Aorta (tissue), 5 donors: ENCODE measurements around the gene NCKAP5. TPM values are rescaled to one million over a fixed set of nuclear protein-coding genes. Genes with fewer than 3 reads are reported as not detected.

Experiments used
- ATAC-seq: fragments of 200-7000 bp; cut with Tn5 transposase; one replicate; pipeline ENCODE4 v1.9.1; 2022; ENCODE audit warnings: moderate library complexity; ENCODE audit not compliant: low FRiP score
- DNase-seq, 2 donors: peaks; one replicate each; pipeline ENCODE4 v3.0.0-alpha.2; 2020
- H3K27ac ChIP-seq, 2 donors: one replicate each; pipeline ENCODE4 v1.5.1; 2013; ENCODE audit warnings: low read length in 2 of 2, mild to moderate bottlenecking in 2 of 2, moderate library complexity in 2 of 2, control low read depth in 1 of 2, inconsistent platforms in 1 of 2, low read depth in 1 of 2
- H3K27me3 ChIP-seq, 2 donors: one replicate each; pipeline ENCODE4 v1.6.1; 2013; ENCODE audit warnings: control low read depth in 1 of 2, low read length in 1 of 2, mild to moderate bottlenecking in 1 of 2, moderate library complexity in 1 of 2; ENCODE audit not compliant: insufficient read depth in 2 of 2, control insufficient read depth in 1 of 2
- H3K36me3 ChIP-seq, 2 donors: one replicate each; pipeline ENCODE4 v1.6.1; 2013; ENCODE audit warnings: control low read depth in 1 of 2, low read length in 1 of 2, mild to moderate bottlenecking in 1 of 2; ENCODE audit not compliant: insufficient read depth in 2 of 2, control insufficient read depth in 1 of 2
- H3K4me1 ChIP-seq, 2 donors: one replicate each; pipeline ENCODE4 v1.6.1; 2013; ENCODE audit warnings: low read length in 2 of 2, control low read depth in 1 of 2, mild to moderate bottlenecking in 1 of 2, moderate library complexity in 1 of 2; ENCODE audit not compliant: insufficient read depth in 2 of 2, control insufficient read depth in 1 of 2
- H3K4me3 ChIP-seq, 2 donors: one replicate each; pipeline ENCODE4 v1.5.1; 2013; ENCODE audit warnings: low read length in 2 of 2, control low read depth in 1 of 2, mild to moderate bottlenecking in 1 of 2
- H3K9me3 ChIP-seq: one replicate; pipeline ENCODE4 v1.6.1; 2013; ENCODE audit warnings: mild to moderate bottlenecking, low read length; ENCODE audit not compliant: control insufficient read depth
- WGBS, 2 donors: extraction: QIAGEN DNeasy Blood & Tissue Kit; methylation state at CpG; one replicate each; pipeline ENCODE4 v1.1.7; 2013; 5-methylcytosine and 5-hydroxymethylcytosine counted together
- intact Hi-C, 2 donors: fragments of 100-400 bp; cut with DNase I; formaldehyde crosslinking; loops; one replicate each; pipeline versions ENCODE4 v1.14.2 to v1.15.0; 2022
- polyA plus RNA-seq, 2 donors: library from polyadenylated mRNA; stranded (reverse); fragments of 200-250 nt; gene quantifications; one replicate each; pipeline ENCODE4 v1.2.3, GENCODE V29; 2013
- total RNA-seq, 2 donors: library from RNA; stranded (reverse); fragmentation: NEBNext Ultra II Directional; extraction: Animal tissue kit (Norgen Biotek cat#: 25700); gene quantifications; one replicate each; pipeline ENCODE4 v1.2.1, GENCODE V29; 2021
- donor health status: healthy with polysubstance abuse.
- donor health status: Bipolar disorder and iron deficiency.
- donor health status: DM: no; HTN: no; CAD: no.
- donor health status: DM: no; HTN: no; CAD: no.
- donor health status: DM: yes; HTN: yes; CAD: no.

Gene NCKAP5
- total and polyA plus RNA-seq, 4 donors = 0.75 to 7.5 (median 2.4) TPM; not detected in 1

- intact Hi-C loops = no loop called here
- ATAC-seq (no peak), DNase-seq (no peak)
- no peaks in the 10 kb centered on the region for H3K9me3 ChIP-seq
- 85 to 87% methylated on average over 3 of the region's 3 CpGs for WGBS, 2 donors
- H3K27me3 ChIP-seq = no peaks in the 10 kb centered on the region
- no peak overlapping the region for H3K4me3 ChIP-seq
- H3K27ac ChIP-seq = no peak overlapping the region
- no peaks in the 10 kb centered on the region for H3K4me1 ChIP-seq
- H3K36me3 ChIP-seq = no peaks in the 10 kb centered on the region
Observed at GRCh38 chr2:133364636-133365035, 203.6 kb downstream of the NCKAP5 start.

GRCh38 chr2:133363884-133364283 is 204.4 kb downstream of the NCKAP5 start:
- no peak for ATAC-seq
- WGBS, 2 donors = 92 to 93% methylated on average over 1 of the region's 1 CpG
- no peaks in the 10 kb centered on the region for H3K27me3 ChIP-seq

GRCh38 chr2:133362061-133362476 is 206.2 kb downstream of the NCKAP5 start:
- DNase-seq (no peak), ATAC-seq (no peak)
- no peaks in the 10 kb centered on the region for H3K36me3 ChIP-seq
- H3K4me1 ChIP-seq = no peaks in the 10 kb centered on the region
- no peaks in the 10 kb centered on the region for H3K9me3 ChIP-seq
- H3K27me3 ChIP-seq = no peaks in the 10 kb centered on the region
- intact Hi-C loops = no loop called here
- WGBS, 2 donors = 25 to 28% methylated on average over 4 of the region's 4 CpGs
- H3K4me3 ChIP-seq = no peak overlapping the region
- H3K27ac ChIP-seq = no peak overlapping the region

More at GRCh38 chr2:133363884-133364283, 204.4 kb downstream of the NCKAP5 start:
- Histone ChIP-seq H3K36me3 (no peaks in the 10 kb centered on the region), H3K4me1 (no peaks in the 10 kb centered on the region), H3K4me3 (no peak overlapping the region), H3K9me3 (no peaks in the 10 kb centered on the region), H3K27ac (no peak overlapping the region)
- DNase-seq = no peak
- intact Hi-C loops = no loop called here

- no peaks in the 10 kb centered on the region for H3K9me3 ChIP-seq
- no peak overlapping the region for H3K4me3 ChIP-seq
- ATAC-seq = no peak
- intact Hi-C loops = no loop called here
- H3K4me1 ChIP-seq = no peaks in the 10 kb centered on the region
- H3K27me3 ChIP-seq = no peaks in the 10 kb centered on the region
- H3K27ac ChIP-seq = no peak overlapping the region
- no peak for DNase-seq
- H3K36me3 ChIP-seq = no peaks in the 10 kb centered on the region
- 95 to 100% methylated on average over 1 of the region's 1 CpG for WGBS, 2 donors
Observed at GRCh38 chr2:133360882-133361281, 207.4 kb downstream of the NCKAP5 start.

GRCh38 chr2:133360190-133360589 is 208.1 kb downstream of the NCKAP5 start:
- ATAC-seq = no peak
- H3K4me3 ChIP-seq = no peak overlapping the region

GRCh38 chr2:133352719-133353118 is 215.5 kb downstream of the NCKAP5 start:
- Histone ChIP-seq H3K4me1 (no peaks in the 10 kb centered on the region), H3K27ac (no peak overlapping the region), H3K4me3 (no peak overlapping the region), H3K9me3 (no peaks in the 10 kb centered on the region), H3K27me3 (peaks cover 0 to 3% of the 10 kb centered on the region in 2 donors), H3K36me3 (no peaks in the 10 kb centered on the region)
- DNase-seq (no peak), ATAC-seq (no peak)
- WGBS, 2 donors = 12 to 23% methylated on average over 1 of the region's 1 CpG
- intact Hi-C loops = no loop called here

More at GRCh38 chr2:133360190-133360589, 208.1 kb downstream of the NCKAP5 start:
- H3K27ac ChIP-seq = no peak overlapping the region
- H3K9me3 ChIP-seq = no peaks in the 10 kb centered on the region
- intact Hi-C loops = no loop called here
- no peaks in the 10 kb centered on the region for H3K4me1 ChIP-seq
- no peaks in the 10 kb centered on the region for H3K27me3 ChIP-seq
- DNase-seq = no peak
- WGBS, 2 donors = 84 to 86% methylated on average over 3 of the region's 3 CpGs
- H3K36me3 ChIP-seq = no peaks in the 10 kb centered on the region

GRCh38 chr2:133346654-133347053 is 221.6 kb downstream of the NCKAP5 start:
- intact Hi-C loops = no loop called here

GRCh38 chr2:133345638-133346037 is 222.6 kb downstream of the NCKAP5 start:
- Histone ChIP-seq H3K27ac (no peak overlapping the region), H3K36me3 (no peaks in the 10 kb centered on the region), H3K4me1 (no peaks in the 10 kb centered on the region), H3K27me3 (peaks cover 0 to 3% of the 10 kb centered on the region in 2 donors), H3K4me3 (no peak overlapping the region), H3K9me3 (no peaks in the 10 kb centered on the region)
- WGBS, 2 donors = 90 to 91% methylated on average over 1 of the region's 1 CpG
- intact Hi-C loops = no loop called here
- no peak for ATAC-seq
- no peak for DNase-seq

More at GRCh38 chr2:133346654-133347053, 221.6 kb downstream of the NCKAP5 start:
- no peaks in the 10 kb centered on the region for H3K9me3 ChIP-seq
- peaks cover 0 to 3% of the 10 kb centered on the region in 2 donors for H3K27me3 ChIP-seq
- 77 to 79% methylated on average over 4 of the region's 4 CpGs for WGBS, 2 donors
- ATAC-seq = no peak
- H3K36me3 ChIP-seq = no peaks in the 10 kb centered on the region
- no peak overlapping the region for H3K27ac ChIP-seq
- no peaks in the 10 kb centered on the region for H3K4me1 ChIP-seq
- no peak overlapping the region for H3K4me3 ChIP-seq
- no peak for DNase-seq

GRCh38 chr2:133344849-133345248 is 223.4 kb downstream of the NCKAP5 start:
- Histone ChIP-seq H3K9me3 (no peaks in the 10 kb centered on the region), H3K4me3 (no peak overlapping the region), H3K27me3 (no peaks in the 10 kb centered on the region), H3K36me3 (no peaks in the 10 kb centered on the region), H3K4me1 (no peaks in the 10 kb centered on the region), H3K27ac (no peak overlapping the region)
- DNase-seq (no peak), ATAC-seq (no peak)
- intact Hi-C loops = no loop called here
- WGBS, 2 donors = 89 to 90% methylated on average over 6 of the region's 6 CpGs
